HG03196 (cell line): ENCODE measurements around the gene PHETA2.
"Not testable (repeated sequence)": the region's sequence is repeated elsewhere in the genome, so short reads cannot be mapped to it uniquely, and the experiment has no call there.

Experiments
- ATAC-seq: cut with Tn5 transposase; IDR thresholded peaks from one replicate; pipeline ENCODE4 v1.9.1; 2021; ENCODE audit not compliant: unreplicated experiment

The PHETA2 gene

GRCh38 chr22:42069801-42070516 lies 4.1 kb upstream of the PHETA2 start:
- no peak for ATAC-seq

DNA sequence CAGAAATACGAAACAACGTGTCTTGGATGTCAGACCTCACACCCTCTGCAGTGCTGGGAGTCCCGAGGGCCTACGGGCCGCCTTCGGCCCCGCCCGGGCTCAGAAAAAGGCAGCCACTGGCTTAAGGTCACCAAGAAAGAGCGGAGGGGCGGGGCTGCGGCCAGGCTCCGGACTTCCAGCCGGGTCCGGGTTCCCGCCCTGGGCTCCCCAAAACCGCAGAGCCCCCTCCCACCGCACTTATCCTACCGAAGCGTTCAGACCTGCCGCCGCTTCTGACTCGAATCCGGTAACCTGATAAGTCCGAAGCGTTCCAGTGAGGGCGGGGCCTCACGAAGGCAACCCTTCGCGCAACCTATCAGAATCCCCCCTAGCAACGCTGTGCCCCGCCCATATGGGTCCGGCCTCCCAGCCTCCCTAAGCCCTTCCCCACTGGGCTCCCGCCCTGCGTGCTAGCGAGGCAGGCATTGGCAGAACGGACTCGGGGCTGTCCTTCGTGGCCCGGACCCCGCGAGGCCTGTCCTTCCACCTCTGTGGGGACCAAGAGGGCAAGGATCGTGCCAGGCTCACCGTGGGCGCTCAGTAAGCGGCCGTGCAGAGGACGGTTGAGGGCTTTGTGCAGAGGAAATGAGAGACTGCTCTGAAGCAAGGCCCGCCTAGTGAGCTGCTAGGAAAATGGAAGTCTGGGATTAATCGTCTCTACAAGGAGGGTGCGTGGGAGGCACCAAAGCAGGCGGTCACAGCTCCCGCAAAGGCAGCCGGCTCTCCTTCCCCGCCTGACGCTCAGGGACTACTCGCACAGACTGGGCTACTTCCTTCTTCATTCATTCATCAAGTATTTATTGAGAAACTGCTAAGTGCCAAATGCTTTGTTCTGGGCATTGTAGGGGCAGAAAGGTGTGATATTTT lies 3.3 kb upstream of the PHETA2 start, which contains the start of gene NAGA:
NAGA (minus strand) TSS at position 296 of the 906 bp plus-strand sequence. CDS start 515 bp downstream, outside the sequence.
- ATAC-seq, result peak; percentile 90

DNA sequence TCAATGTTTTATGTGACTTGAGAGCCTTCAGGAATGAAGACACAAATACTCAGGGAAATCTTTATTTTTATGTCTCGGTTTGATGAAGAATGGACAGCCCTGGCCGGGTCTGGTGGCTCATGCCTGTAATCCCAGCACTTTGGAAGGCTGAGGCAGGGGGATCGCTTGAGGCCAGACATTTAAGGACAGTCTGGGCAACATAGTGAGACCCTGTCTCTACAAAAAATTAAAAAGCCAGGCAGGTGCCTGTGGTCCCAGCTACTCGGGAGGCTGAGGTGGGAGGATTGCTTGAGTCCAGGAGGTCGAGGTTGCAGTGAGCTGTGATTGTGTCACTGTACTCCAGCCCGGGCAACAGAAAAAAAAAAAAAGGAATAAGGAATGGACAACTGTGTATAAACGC lies 2.5 kb upstream of the PHETA2 start:
- ATAC-seq, result not testable (repeated sequence)

- ATAC-seq, result no peak
These were observed 1.3 kb upstream of the PHETA2 start for GRCh38 chr22:42072606-42073330.

DNA sequence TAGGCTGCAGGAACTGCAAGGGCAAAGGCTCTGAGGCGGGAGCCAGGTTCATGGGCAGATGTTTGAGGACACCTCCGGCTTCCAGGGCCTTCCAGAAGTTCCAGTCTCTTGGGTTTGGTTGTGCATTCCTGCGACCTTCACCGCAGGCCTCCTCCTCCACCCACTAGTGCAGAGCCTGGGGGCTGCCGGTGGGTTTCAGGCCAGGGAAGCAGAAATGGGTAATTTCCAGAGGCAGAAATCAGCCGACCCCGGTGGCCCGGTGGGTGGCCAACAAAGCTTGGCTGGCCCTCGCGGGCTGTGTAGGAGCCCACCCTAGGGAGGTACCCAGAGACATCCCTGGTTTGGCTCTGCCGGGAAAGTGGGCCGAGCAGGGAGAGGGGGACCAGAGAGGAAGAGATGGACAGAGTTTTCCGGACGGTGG lies 417 bp upstream of the PHETA2 start:
- ATAC-seq, result no peak

GRCh38 chr22:42074846-42075676 lies 1.0 kb downstream of the PHETA2 start:
- ATAC-seq, result no peak

GRCh38 chr22:42076764-42077485 lies 2.9 kb downstream of the PHETA2 start:
- no peak for ATAC-seq

- no peak for ATAC-seq
These were observed 3.6 kb downstream of the PHETA2 start for GRCh38 chr22:42077486-42078125.

GRCh38 chr22:42078469-42079318 lies 4.6 kb downstream of the PHETA2 start:
- ATAC-seq, result peak; percentile 0

DNA sequence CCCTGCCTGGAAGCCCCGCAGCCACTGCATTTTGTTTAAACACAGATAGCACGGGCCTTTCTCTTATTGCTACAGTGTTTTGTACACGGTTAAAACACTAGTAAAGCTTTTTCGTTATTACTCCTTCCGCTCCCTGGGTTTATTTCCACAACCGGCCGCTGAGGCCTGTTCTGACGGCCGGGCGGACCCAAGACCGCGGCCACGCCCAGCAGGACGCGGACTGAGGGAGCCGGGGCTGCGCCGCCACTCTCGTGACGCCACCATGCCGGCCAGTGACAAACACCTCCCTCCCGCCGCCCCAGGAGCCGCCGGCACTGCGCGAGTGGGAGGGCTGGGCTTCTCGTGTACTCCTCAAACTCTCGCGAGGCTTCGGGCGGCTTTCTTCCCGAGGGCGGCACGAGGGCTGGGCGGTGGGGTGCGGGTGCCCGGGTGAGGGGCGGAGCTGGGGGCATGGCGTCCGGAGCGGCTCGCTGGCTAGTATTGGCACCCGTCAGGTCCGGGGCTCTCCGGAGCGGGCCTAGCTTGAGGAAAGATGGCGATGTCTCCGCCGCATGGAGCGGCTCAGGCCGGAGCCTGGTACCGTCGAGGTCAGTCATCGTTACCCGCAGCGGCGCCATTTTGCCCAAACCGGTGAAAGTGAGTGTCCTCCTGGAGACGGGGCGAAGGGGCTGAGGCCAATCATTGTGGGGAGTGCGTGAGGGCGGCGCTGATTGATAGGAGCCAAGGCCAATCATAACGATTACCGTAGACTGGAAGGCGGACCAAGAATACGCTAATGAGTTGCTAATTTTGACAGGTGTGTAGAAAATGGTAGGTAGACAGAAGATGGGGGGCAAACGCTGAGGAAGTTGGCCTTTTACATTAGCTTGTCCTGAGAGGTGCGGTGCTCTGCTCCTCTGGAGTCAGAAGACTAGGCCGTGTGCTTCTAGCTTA lies 5.5 kb downstream of the PHETA2 start, which contains the start of gene SMDT1:
SMDT1 (plus strand) TSS at position 382 of the 933 bp plus-strand sequence; CDS start at position 451, 69 bp downstream.
- peak; percentile 78 for ATAC-seq

DNA sequence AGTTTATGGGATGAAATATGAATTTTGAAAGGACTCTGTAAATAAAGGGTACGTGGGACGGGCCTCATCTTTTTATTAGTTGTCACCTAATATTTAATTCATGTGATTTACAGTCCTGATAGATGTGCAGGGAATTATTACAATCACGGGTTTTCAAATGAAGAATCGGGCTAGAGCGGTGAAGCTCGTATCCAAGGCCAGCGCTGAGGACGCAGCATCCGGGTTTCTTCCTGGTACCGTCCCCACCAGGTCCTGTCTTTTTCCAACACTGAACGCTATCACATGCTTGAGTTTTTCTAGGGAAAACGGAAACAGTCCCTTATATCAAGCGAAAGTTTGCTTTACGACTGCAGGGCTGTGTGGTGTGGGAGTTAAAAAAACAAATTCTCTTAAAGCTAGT lies 6.2 kb downstream of the PHETA2 start:
- ATAC-seq, result no peak

GRCh38 chr22:42083119-42083518 lies 9.1 kb downstream of the PHETA2 start:
- ATAC-seq, result no peak

- ATAC-seq, result no peak
These were observed 10.8 kb downstream of the PHETA2 start for GRCh38 chr22:42084874-42085273.

GRCh38 chr22:42086051-42086450 lies 12.0 kb downstream of the PHETA2 start:
- ATAC-seq, result no peak

GRCh38 chr22:42090596-42091454 lies 16.8 kb downstream of the PHETA2 start, which contains the start of gene NDUFA6:
TSS of gene NDUFA6 (minus strand) at chr22:42090772. CDS start at chr22:42090744, 28 bp downstream.
- peak; percentile 92 for ATAC-seq

DNA sequence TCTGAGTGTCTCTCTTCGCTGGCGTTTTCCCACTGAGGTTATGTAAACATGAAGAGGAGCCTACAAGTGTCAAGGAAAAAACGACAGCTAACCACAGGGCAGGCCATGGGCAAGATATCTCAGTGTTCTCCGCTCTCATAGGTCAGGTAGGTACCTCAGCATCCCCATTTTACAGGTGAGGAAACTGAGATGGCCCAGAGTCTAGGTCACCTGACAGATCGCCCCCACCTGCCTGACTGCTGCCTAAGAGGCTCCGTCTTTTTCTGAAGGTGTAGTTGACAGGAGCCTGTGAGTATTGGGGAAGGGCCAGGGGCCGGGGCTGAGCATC lies 17.4 kb downstream of the PHETA2 start:
- ATAC-seq, result no peak
